T-helper 2 cell (primary cell): ENCODE results near the gene C2CD5.
A peak's percentile ranks its signal among the peaks of the same experiment; 100 is the strongest.

Experiments
- DNase-seq, 5 experiments: peaks; one replicate each; pipeline versions ENCODE4 v3.0.0 to v3.0.0-alpha.2; 2012 to 2022

C2CD5 gene

GRCh38 chr12:22410486-22410885 lies 133.9 kb downstream of the C2CD5 start:
- DNase-seq = peak in 2 of 5 experiments; percentile 16 to 35

GRCh38 chr12:22409377-22410164 lies 134.8 kb downstream of the C2CD5 start:
- DNase-seq = peak in 2 of 5 experiments; percentile 74 to 93

DNA sequence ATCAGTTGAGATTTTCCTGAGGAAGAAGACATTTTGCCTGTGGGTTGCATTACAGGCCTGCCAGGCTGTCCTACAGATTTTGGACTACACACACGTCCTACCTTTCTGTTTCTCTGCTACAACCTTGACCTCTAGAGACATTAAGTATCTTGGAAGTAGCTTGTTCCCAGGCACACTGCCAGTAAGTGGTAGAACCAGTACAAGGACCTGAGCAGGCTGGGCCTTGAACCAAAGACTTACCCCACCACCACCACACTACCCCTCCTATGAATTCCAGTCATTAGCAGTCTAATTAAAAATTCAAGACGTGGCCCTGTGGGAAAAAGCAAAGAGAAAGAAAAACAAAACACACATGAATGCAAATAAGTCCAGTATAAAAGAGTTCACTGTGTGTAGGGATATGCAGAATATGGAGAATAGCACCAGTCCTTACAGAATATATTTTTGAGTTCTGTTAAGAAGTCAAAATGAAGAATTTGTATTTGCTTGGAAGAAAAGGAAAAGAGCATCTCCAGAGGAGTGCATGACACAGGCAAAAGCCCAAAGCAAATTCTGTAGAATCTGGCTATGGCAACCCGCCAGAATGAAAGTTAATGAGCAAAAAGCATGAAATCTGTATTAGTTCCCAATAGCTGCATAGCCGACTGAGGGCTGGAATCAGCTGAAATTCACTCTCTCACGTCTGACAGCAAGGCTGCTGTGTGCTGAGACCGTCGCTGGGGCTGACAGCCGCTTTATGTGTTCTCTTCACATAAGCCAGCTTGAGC lies 135.5 kb downstream of the C2CD5 start:
- DNase-seq = no peak

- peak in 1 of 5 experiments; percentile 11 for DNase-seq
Observed at GRCh38 chr12:22407397-22407796, 136.9 kb downstream of the C2CD5 start.

DNA sequence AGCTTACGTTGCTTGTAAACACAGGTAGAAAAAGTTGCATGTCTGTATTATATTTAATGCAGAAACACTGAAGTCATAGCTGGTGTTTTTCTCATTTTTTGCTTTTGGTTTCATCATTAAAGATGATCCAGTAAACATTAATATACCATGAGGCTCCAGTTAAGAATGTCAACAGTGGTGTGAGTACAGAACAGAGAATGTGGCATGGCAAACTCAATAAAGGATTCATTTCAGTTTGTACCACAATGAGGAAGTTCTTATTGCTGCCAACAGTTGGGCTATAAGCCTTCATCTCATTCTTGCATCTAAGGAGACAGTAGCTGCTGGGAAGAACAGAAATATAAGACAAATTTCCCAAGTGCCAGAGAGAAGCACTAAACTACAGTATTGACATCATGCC lies 137.7 kb downstream of the C2CD5 start:
- DNase-seq = no peak

GRCh38 chr12:22399464-22400180 lies 144.7 kb downstream of the C2CD5 start:
- DNase-seq = no peak
